HG03558 (cell line): Measurements from ENCODE around the gene C1orf167.

Experiments used
- ATAC-seq: cut with Tn5 transposase; IDR thresholded peaks from one replicate; pipeline ENCODE4 v1.9.1; 2021; ENCODE audit warnings: moderate number of reproducible peaks; ENCODE audit not compliant: unreplicated experiment; ENCODE audit errors: extremely low read depth

The C1orf167 gene, protein sequence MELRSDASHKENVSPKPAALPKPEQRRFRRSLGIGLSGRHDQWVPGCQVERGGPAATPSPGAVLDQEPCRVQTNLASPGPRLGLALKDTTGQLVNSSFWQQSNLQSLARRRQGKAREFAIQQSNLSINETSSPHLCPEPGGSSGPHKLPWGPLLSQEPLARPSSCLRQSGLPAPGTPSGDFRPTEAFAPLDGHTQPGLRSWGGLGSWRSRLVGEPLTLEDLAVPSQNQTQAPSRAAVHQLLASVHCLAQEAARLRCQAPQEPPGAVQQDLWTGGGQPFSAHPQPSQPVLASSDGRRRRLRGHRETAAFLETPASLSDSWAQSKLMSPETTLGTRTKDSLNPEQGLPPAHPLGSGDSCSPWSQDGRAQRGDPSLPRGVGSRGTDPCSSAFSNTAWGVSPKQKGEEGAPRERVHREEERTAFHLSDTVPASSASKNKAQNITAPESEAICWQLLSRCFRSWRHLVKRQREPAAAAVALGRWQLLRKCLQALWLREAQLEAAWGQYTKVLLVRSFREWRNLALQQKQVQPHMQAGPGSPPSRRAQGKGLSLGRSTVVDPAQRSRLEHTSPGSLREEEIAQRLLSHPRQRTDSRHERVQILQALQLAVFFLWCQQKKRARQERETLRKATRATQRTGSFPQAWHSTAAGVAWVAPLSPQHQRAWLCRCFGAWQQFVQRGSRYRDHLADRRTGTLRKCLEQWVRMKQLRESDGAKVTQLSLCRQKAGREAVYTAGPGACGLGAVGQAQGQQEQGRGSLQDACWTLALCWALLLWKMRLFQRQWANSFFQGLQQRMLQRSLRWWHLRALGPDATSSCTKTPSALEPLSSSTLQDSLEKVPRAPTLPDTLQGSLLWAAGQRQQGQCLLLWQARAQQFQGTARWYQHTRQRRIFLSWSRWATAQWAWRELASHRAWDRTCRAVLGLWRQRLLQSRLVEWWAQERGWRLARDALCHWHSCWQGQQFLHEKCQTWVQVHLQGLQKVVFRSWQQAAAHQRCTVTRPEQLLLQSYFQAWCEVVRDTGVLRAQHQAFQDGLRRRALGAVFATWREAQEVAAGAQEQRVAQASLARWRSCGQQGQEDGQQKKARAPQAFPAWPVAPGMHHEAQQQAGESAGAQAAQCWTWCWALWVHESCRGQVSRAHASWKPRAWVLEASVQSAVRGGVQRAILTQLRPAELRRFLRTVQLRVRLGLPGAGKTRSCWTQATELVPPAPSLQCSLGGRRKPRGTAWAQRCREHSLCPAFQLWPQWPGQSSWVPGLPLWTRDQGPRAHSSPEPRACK (N-terminal part only)

DNA sequence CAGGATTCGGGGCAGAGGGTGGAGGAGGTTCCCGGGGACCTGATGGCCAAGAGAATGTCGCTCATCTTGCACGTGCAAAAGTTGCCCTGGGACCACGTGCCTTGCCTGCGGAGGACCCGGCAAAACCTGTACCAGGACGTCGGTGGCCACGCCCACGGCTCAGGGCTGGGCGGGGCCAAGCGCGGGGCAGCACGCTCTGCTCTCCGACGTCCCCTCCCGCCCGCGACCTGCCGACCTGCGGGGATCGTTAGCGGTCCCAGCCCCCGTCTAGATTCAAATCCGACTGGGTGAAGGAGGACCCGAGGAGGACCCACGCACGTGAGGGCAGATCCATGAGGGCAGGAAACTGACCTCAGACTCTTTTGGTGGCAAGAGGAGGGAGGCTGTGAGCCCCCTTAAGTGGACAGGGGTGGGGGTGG is at the start of gene C1orf167:
TSS of gene C1orf167 (plus strand) at position 206 of the 419 bp plus-strand sequence. CDS start 2,208 bp downstream, outside the sequence.
- ATAC-seq = no peak

DNA sequence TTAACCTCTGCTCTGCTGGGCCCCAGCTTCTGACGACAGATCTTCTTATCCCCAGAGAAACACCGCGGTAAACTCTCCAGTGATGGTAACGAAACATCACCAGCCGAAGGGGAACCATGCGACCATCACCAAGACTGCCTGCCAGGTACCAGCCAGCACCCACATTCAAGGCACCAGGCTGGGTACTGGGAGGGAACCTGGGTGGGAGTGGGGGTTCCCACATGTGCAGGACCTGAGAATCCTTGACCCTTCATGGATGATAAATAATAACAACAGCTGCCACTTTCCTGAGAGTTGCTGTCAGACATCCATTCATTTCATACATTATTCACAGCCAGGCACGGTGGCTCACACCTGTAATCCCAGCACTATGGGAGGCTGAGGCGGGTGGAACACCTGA is 49.7 kb upstream of the C1orf167 start:
- ATAC-seq = no peak

DNA sequence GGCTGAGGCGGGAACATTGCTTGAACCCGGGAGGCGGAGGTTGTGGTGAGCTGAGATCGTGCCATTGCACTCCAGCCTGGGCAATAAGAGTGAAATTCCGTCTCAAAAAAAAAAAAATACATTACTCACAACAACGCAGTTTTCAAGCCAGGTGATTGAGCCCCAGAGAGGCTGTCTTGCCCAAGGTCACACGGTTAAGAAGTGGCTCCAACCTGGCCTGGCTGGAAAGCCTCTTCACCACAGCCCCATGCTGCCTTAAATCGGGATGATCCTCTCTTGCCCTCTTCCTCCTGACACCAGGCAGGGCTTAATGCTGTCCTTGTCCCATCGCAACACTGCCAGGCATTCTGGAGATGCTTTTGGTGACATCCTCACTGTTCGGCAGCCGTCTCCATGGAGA is 48.9 kb upstream of the C1orf167 start:
- ATAC-seq = no peak

DNA sequence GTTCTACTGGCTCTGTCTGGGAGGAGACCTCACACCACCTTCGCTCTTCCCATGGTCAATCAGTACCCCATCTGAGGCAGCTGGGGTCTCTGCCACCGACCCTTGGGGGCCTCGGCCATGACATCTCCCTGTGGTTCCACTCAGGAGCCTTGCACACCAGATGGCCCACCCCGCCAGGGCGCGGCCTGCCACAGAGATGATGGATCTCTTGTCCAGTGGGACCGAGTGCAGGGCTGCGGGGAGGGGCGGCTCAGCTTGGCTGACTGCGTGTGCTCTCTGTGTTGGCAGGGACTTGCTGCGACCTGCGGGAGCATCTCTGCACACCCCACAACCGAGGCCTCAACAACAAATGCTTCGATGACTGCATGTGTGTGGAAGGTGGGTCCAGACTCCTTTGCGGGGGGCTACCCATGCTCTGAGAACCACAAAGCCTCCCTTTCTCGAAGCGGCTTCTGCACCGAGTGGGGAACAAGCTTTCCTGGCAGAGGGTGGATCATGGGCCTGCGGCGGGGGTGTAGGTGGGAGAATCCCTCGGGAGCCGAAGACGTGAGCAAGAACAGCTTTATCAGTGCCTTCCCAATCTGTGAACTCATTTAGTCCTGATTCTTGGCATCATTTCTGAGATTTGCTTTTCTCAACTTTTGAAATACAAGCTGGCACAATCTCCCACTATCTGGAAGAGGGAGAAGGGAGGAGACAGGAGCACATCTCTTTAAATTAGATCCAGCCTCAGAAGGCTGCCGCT is 47.0 kb upstream of the C1orf167 start:
- ATAC-seq = no peak

DNA sequence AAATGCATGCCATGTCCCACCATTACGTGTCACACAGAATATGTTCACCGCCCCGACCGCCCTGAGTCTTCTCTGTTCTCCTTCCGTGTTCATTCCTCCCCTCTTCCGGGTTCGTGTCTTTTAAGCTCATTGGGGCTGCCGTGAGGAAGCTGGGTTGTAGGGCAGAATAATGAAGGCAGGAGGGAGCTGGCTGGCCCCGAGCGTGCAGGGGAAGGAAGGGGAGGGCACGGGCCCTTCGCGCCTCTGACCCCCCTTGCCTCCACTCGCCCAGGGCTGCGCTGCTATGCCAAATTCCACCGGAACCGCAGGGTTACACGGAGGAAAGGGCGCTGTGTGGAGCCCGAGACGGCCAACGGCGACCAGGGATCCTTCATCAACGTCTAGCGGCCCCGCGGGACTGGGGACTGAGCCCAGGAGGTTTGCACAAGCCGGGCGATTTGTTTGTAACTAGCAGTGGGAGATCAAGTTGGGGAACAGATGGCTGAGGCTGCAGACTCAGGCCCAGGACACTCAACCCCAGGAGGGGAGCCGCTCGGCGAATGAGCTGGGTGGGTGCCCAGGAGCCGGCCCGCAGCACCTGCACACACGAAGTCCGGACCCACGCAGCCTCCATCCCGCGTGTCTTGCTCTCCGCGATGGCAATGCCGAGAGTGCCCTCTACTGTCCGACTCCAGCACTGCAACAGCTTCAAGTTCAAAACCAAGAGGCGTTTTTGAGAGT is 42.5 kb upstream of the C1orf167 start:
- ATAC-seq = no peak

DNA sequence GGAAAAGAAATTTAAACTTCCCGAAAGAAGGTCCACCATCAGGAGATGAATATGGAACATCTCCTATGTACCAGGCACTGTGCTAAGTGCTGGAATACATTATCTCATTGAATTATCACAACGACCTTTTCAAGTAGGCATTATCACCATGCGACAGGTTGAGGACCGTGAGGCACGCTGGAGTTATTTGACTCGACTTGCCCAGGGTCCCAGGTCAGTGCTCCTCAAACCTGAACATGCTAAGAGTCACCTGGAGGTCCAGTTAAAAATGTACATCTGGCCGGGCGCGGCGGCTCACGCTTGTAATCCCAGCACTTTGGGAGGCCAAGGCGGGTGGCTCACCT is 42.0 kb upstream of the C1orf167 start:
- no peak for ATAC-seq

DNA sequence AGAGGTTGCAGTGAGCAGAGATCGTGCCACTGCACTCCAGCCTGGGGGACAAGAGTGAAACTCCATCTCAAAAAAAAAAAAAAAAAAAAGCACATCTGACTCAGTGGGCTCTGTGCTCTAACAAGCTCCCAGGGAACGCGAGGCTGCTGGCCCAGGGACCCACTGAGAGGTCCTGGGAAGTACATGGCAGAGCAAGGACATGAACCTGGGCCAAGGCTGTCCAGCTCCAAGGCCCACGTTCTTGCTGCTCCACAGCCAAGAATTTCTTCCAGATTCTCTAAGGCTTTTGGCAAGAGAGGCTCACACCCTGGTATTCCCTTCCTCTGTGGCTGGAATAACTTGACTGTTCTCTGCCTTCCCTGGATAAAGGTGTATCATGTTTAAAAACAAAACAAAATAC is 41.5 kb upstream of the C1orf167 start:
- ATAC-seq = no peak

DNA sequence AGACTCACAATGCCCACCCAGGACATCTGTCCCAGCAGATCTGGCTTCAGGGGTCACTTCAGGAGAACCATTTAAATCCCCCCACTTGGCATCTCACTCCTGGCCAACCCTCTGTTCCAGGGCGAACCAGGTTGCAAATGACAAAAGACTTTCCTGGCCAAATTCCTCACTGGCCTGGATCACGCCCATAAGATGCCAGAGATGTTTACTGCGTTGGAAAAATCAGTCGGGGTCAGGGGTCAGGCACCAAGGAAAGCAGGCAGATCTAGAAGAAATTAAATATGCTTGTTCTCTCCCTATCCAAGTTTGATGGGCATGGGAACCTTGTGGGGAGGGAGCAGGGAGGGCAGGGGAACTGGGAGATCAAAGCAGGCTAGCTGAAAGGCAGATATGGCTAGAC is 40.7 kb upstream of the C1orf167 start:
- ATAC-seq = no peak

DNA sequence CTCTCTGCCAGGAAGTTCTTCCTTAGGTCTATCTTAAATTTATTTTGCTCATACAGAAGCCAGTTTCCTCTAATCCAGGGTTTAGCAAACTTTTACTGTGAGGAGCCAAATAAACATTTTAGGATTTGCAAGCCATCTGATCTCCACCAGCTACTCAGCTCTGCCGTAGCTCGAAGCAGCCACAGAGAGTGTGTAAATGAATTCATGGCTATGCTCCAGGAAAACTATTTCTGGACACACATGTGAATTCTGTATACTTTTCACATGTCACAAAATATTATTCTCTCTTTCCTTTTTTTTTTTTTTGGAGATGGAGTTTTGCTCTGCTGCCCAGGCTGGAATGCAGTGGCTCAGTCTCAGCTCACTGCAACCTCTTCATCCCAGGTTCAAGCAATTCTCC is 39.5 kb upstream of the C1orf167 start:
- no peak for ATAC-seq

DNA sequence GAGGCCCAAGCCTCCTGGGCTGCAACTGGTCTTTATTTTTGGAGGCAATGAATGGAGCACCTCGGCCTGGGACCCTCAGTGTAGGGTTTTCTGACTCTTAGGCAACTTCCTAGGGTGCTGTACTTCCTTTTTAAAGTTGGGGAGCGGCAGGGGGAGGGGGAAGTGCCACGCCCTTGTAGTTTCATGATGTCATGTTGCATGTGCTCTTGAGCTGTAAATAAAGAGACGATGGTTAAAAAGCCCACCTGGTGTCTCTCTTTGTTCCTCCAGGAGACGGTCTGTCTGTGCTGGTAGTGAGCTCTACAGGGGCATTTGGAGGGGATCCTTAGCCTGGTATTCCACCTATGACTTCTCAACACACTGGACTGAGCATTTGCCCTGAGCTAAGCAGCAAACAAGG is 36.4 kb upstream of the C1orf167 start:
- ATAC-seq = no peak

DNA sequence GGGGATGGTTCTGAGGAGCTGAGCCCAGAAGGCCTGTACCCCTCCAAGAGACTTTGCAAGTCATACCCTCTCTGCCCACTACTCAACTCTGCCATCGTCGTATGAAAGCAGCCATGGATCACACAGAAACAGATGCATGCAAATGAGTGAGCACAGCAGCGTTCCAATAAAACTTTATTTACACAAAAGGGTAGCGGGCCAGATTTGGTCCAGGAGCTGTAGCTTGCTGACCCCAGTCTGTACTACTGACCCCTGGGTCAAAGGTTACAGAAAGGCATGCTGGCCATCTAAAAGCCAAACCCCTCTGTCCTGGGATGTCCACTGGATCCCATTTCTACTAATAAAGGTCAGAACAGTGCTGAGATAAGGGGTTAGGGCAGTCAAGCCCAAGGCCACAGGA is 34.9 kb upstream of the C1orf167 start:
- no peak for ATAC-seq

DNA sequence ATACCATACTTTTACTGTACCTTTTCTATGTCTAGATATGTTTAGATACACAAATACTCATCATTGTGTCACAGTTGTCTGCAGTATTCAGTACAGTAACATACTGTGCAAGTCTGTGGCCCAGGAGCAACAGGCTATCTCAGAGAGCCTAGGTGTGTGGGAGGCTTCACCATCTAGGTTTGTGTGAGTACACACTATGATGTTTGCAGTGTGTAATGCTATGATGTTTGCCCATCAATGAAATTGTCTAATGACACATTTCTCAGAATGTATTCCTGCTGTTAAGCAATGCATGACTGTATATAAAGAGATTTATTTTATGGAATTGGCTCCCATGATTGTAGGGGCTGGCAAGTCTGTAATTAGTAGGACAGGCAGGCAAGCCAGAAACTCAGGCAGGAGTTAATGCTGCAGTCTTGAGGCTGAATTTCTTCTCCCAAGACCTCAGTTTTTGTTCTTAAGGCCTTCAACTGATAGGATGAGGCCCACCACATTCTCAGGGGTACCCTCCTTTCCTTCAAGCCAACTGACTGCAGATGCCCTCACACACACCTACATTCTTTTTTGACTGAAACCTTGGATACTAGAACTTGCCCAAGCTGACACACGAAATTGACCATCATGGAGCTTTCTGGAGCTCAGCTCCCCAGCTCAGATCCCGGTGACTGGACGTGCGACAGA is 33.7 kb upstream of the C1orf167 start:
- no peak for ATAC-seq

DNA sequence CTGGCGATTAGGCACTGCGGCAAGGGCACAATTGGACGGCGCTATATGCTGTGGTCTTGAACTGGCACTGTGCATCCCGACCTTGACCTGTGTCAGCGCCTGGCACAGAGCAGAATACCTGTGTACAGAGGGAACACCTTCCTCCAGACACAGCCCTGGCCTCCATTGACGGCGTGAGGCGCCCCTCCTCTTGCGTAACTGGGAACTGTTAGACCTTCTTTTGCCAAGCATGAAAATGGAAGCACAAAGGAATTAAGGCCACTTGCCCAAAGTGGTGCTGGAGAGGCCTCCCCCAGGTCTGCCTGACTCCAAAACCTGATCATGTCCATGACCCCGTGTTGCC is 32.9 kb upstream of the C1orf167 start:
- no peak for ATAC-seq

DNA sequence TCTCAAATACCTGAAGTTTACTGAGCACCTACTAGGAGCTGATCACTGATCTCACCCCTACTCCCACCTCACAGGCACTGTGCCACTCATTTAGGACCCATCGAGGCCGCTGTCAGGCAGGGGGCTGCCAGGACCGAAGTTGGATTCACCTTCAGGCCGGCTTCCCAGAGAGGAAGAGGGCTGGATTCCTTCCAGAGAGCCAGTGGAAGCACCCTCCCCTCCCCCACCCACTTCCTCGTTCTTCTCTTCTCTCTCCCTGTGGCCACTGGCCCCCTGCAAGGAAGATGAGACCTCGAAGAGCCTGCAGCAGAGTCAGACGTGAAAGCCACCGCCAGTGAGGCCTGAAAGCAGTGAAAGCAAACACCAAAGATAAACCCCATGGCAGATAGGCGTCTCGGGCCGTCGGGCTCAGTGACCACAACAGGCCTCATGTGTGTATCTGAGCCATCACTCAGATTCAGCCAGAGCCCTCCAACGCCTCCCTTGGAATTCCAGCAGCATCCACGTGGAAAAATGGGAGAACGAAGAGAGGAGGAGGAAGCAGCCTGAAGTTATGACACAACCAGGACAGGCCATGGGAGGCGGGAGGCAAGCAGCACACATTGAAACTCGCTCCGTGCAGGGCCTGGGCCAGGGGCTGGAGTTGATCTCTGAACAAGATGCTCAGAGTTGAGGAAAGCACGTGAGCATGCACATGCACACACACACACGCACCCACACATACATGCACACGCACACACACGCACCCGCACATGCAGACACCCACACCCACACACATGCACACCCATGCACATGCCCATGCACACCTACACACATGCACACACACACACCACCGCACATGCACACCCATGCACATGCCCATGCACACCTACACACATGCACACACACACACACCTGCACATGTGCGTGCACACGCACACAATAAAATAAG is 32.2 kb upstream of the C1orf167 start:
- ATAC-seq = no peak

DNA sequence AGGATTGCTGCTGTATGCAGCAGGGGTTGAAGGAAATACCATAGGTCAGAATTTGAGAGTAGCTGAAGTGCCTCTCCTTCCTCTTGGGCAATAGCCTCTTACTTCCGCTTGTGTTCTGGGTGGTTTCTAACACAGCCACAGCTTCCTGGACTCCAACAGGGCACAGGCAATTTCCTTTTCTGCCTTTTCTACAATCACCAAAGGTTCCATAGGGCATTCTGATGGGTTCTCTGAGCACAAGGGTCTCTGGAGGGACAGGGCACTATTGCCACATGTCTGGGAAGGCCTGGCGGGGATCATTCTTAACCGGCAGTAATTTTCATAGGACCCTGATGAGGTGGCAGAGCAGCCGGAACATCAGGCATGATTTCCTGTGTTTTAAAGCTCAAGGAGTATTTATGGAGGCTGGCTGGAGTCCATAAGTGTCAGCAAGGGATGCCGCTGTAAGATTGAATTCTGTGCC is 31.5 kb upstream of the C1orf167 start:
- ATAC-seq = no peak

DNA sequence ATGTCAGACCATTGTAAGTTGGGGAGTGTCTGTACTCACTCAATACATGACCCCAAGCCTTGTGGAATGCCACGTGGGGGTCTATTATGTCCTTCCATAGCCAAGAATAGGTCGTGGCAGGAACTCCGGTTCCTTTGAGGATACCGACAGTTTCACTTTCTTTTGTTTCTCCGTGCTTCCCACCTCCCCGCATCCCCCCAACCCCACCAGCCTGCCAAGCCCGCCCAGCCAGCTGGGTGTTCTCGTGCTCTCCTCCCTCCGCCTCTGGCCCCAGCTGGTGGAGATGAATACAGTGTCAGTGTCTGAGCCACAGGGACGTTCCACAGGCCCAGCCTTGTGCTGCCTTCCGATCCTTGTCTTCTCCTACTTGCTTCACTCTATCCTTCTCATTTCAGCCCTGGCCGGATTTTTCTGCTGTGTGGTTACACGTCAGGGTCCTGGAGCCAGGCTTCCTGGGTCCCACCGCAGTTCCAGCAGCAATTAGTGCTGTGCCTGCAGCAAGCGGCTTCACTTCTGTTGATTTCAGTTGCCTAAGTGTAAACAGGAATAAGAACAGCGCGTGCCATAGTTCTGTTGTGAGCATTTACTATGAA is 30.2 kb upstream of the C1orf167 start:
- ATAC-seq = no peak

DNA sequence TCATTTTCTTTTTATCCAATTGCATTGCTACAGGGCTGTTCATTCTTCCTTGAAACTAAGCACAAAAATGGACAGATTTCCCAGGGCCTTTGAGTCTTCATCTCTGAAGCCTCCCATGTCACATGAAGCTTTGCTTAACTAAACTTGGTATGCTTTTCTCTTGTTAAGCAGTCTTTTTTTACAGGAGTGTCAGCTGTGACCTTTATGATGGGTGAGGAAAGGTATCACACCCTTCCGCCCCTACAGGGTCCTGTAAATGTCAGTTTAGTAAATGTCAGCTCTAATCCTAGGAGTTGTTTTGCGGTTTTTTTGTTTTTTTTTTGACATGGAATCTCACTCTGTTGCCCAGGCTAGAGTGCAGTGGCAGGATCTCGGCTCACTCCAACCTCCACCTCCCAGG is 28.7 kb upstream of the C1orf167 start:
- ATAC-seq = no peak

DNA sequence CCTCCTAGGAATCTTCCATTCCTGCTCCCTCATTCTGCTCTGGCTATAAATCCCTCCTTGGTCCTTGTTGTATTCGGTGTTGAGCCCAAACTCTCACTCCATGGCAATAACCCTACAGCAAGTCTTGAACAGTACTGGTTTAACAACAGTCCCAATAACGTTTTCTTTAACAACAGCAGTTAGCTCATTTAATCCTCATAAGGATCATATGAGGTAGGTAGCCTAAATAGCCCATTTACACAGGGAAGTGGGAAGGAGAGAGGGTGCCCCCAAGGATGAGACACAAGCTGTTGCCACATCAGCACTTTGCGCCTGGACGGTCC is 26.5 kb upstream of the C1orf167 start:
- no peak for ATAC-seq
